HEK293T (cell line): ENCODE measurements around the gene GATA3.

Experiments used
- BHLHE40 ChIP-seq: fragments of 450-650 bp; IDR thresholded peaks from 2 replicates; pipeline ENCODE4 v1.6.1; 2016; ENCODE audit warnings: mild to moderate bottlenecking, moderate library complexity, borderline replicate concordance
- FOXK2 ChIP-seq: fragments of 450-650 bp; IDR thresholded peaks from 2 replicates; pipeline ENCODE4 v1.6.1; 2016; ENCODE audit warnings: mild to moderate bottlenecking
- FOXM1 ChIP-seq: fragments of 450-650 bp; IDR thresholded peaks from 2 replicates; pipeline ENCODE4 v1.6.1; 2017; ENCODE audit warnings: mild to moderate bottlenecking, borderline replicate concordance
- SP1 ChIP-seq: fragments of 450-650 bp; IDR thresholded peaks from 2 replicates; pipeline ENCODE4 v1.6.1; 2017
- SUZ12 ChIP-seq: fragments of 450-650 bp; IDR thresholded peaks from 2 replicates; pipeline ENCODE4 v1.6.1; 2016; ENCODE audit warnings: mild to moderate bottlenecking
- TARDBP ChIP-seq: fragments of 450-650 bp; IDR thresholded peaks from 2 replicates; pipeline ENCODE4 v1.6.1; 2016

- TF ChIP-seq BHLHE40 (no peak), TARDBP (no peak), SP1 (no peak), FOXM1 (no peak), FOXK2 (no peak), SUZ12 (no peak)
Measured at GRCh38 chr10:8034466-8035005, 20.0 kb upstream of the GATA3 start.
